Measurements from ENCODE around the gene NXT1. TPM values are rescaled to one million over a fixed set of nuclear protein-coding genes. Genes with fewer than 3 reads are reported as not detected.

NXT1 gene
- total and polyA plus RNA-seq, 2 experiments from 2014 or later, result 30.2 to 34.4 TPM

- Mint-ChIP-seq H3K4me1 (no peaks in the 10 kb centered on the region), H3K4me3 (no peak overlapping the region), H3K36me3 (ENCODE audit: low read depth) (no peaks in the 10 kb centered on the region; the same call in 2 of the 3 replicates), H3K9me3 (peaks cover 3% of the 10 kb centered on the region; the same call in 2 of the 3 replicates), H3K27ac (no peak overlapping the region), H3K27me3 (ENCODE audit: insufficient read depth, low read depth, poor library complexity) (peaks cover 3% of the 10 kb centered on the region)
- DNase-seq (ENCODE audit: low spot score) (no peak), ATAC-seq (no peak)
- H3F3A ChIP-seq (replicated peaks; ENCODE audit: low read depth), result no peaks in the 10 kb centered on the region
- TF ChIP-seq POLR2AphosphoS5 (IDR thresholded peaks at IDR 0.05; ENCODE audit: low read depth) (no peak), CTCF (conservative IDR thresholded peaks at IDR 0.05; ENCODE audit: low read depth in 2 of 2) (no peak), ZNF114 (CRISPR knock-in tag; IDR thresholded peaks at IDR 0.05) (no peak), EZH2phosphoT487 (IDR thresholded peaks at IDR 0.05; ENCODE audit: unreplicated experiment) (no peak), ZNF331 (CRISPR knock-in tag; IDR thresholded peaks at IDR 0.05; ENCODE audit: low read depth) (no peak), EZH2 (IDR thresholded peaks at IDR 0.05; ENCODE audit: low read depth, unreplicated experiment) (no peak), NANOG (IDR thresholded peaks at IDR 0.05; ENCODE audit: borderline replicate concordance) (no peak), JUNB (IDR thresholded peaks at IDR 0.05; ENCODE audit: unreplicated experiment) (no peak), CREB1 (CRISPR knock-in tag; IDR thresholded peaks at IDR 0.05; ENCODE audit: low read depth) (no peak), STAT1 (IDR thresholded peaks at IDR 0.05; ENCODE audit: unreplicated experiment) (no peak)
- TF ChIP-seq, protein P1, sequence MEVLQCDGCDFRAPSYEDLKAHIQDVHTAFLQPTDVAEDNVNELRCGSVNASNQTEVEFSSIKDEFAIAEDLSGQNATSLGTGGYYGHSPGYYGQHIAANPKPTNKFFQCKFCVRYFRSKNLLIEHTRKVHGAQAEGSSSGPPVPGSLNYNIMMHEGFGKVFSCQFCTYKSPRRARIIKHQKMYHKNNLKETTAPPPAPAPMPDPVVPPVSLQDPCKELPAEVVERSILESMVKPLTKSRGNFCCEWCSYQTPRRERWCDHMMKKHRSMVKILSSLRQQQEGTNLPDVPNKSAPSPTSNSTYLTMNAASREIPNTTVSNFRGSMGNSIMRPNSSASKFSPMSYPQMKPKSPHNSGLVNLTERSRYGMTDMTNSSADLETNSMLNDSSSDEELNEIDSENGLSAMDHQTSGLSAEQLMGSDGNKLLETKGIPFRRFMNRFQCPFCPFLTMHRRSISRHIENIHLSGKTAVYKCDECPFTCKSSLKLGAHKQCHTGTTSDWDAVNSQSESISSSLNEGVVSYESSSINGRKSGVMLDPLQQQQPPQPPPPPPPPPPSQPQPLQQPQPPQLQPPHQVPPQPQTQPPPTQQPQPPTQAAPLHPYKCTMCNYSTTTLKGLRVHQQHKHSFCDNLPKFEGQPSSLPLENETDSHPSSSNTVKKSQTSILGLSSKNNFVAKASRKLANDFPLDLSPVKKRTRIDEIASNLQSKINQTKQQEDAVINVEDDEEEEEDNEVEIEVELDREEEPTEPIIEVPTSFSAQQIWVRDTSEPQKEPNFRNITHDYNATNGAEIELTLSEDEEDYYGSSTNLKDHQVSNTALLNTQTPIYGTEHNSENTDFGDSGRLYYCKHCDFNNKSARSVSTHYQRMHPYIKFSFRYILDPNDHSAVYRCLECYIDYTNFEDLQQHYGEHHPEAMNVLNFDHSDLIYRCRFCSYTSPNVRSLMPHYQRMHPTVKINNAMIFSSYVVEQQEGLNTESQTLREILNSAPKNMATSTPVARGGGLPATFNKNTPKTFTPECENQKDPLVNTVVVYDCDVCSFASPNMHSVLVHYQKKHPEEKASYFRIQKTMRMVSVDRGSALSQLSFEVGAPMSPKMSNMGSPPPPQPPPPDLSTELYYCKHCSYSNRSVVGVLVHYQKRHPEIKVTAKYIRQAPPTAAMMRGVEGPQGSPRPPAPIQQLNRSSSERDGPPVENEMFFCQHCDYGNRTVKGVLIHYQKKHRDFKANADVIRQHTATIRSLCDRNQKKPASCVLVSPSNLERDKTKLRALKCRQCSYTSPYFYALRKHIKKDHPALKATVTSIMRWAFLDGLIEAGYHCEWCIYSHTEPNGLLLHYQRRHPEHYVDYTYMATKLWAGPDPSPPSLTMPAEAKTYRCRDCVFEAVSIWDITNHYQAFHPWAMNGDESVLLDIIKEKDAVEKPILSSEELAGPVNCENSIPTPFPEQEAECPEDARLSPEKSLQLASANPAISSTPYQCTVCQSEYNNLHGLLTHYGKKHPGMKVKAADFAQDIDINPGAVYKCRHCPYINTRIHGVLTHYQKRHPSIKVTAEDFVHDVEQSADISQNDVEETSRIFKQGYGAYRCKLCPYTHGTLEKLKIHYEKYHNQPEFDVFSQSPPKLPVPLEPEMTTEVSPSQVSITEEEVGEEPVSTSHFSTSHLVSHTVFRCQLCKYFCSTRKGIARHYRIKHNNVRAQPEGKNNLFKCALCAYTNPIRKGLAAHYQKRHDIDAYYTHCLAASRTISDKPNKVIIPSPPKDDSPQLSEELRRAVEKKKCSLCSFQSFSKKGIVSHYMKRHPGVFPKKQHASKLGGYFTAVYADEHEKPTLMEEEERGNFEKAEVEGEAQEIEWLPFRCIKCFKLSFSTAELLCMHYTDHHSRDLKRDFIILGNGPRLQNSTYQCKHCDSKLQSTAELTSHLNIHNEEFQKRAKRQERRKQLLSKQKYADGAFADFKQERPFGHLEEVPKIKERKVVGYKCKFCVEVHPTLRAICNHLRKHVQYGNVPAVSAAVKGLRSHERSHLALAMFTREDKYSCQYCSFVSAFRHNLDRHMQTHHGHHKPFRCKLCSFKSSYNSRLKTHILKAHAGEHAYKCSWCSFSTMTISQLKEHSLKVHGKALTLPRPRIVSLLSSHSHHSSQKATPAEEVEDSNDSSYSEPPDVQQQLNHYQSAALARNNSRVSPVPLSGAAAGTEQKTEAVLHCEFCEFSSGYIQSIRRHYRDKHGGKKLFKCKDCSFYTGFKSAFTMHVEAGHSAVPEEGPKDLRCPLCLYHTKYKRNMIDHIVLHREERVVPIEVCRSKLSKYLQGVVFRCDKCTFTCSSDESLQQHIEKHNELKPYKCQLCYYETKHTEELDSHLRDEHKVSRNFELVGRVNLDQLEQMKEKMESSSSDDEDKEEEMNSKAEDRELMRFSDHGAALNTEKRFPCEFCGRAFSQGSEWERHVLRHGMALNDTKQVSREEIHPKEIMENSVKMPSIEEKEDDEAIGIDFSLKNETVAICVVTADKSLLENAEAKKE (CRISPR knock-in tag; IDR thresholded peaks at IDR 0.05), result no peak
- TF ChIP-seq, protein P2, sequence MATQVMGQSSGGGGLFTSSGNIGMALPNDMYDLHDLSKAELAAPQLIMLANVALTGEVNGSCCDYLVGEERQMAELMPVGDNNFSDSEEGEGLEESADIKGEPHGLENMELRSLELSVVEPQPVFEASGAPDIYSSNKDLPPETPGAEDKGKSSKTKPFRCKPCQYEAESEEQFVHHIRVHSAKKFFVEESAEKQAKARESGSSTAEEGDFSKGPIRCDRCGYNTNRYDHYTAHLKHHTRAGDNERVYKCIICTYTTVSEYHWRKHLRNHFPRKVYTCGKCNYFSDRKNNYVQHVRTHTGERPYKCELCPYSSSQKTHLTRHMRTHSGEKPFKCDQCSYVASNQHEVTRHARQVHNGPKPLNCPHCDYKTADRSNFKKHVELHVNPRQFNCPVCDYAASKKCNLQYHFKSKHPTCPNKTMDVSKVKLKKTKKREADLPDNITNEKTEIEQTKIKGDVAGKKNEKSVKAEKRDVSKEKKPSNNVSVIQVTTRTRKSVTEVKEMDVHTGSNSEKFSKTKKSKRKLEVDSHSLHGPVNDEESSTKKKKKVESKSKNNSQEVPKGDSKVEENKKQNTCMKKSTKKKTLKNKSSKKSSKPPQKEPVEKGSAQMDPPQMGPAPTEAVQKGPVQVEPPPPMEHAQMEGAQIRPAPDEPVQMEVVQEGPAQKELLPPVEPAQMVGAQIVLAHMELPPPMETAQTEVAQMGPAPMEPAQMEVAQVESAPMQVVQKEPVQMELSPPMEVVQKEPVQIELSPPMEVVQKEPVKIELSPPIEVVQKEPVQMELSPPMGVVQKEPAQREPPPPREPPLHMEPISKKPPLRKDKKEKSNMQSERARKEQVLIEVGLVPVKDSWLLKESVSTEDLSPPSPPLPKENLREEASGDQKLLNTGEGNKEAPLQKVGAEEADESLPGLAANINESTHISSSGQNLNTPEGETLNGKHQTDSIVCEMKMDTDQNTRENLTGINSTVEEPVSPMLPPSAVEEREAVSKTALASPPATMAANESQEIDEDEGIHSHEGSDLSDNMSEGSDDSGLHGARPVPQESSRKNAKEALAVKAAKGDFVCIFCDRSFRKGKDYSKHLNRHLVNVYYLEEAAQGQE (IDR thresholded peaks at IDR 0.05; ENCODE audit: unreplicated experiment), result no peak
- TF ChIP-seq, protein P3, sequence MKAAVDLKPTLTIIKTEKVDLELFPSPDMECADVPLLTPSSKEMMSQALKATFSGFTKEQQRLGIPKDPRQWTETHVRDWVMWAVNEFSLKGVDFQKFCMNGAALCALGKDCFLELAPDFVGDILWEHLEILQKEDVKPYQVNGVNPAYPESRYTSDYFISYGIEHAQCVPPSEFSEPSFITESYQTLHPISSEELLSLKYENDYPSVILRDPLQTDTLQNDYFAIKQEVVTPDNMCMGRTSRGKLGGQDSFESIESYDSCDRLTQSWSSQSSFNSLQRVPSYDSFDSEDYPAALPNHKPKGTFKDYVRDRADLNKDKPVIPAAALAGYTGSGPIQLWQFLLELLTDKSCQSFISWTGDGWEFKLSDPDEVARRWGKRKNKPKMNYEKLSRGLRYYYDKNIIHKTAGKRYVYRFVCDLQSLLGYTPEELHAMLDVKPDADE (IDR thresholded peaks at IDR 0.05), result no peak
- no peaks in the 10 kb centered on the region for H3K9me2 ChIP-seq (ENCODE audit: insufficient read depth)
- H3K27me3 ChIP-seq (ENCODE audit: insufficient read depth), result no peaks in the 10 kb centered on the region
- H3K27ac ChIP-seq (ENCODE audit: low read depth), result no peak overlapping the region
- no peaks in the 10 kb centered on the region for H3K79me2 ChIP-seq (replicated peaks; ENCODE audit: insufficient read depth)
- no peak overlapping the region for H3K4me3 ChIP-seq
- no peak overlapping the region for H2AFZ ChIP-seq
- no peaks in the 10 kb centered on the region for H3K36me3 ChIP-seq (ENCODE audit: insufficient read depth)
- H4K20me1 ChIP-seq (replicated peaks; ENCODE audit: insufficient read depth), result no peaks in the 10 kb centered on the region
- no peaks in the 10 kb centered on the region for H3K4me1 ChIP-seq (ENCODE audit: insufficient read depth)
- no peak overlapping the region for H3K4me2 ChIP-seq
Measured at GRCh38 chr20:23308908-23309307, 41.7 kb upstream of the NXT1 start.

Data from GM23338 (cell line).